Lower leg skin (tissue), 4 donors: Measurements from ENCODE around the gene CNOT6L. TPM values are rescaled to one million over a fixed set of nuclear protein-coding genes. Genes with fewer than 3 reads are reported as not detected.

Experiments used
- DNase-seq, 2 donors: peaks; one replicate each; pipeline ENCODE4 v3.0.0-alpha.2; 2019; ENCODE audit warnings: low spot score in 2 of 2
- H3K4me3 ChIP-seq: fragments of 200-600 bp; sonication (generic); 2 replicates; pipeline ENCODE4 v1.5.1; 2017; ENCODE audit warnings: mild to moderate bottlenecking, low read depth; ENCODE audit not compliant: poor library complexity, severe bottlenecking
- POLR2A ChIP-seq, 2 donors: fragments of 450-650 bp; IDR thresholded peaks; one replicate each; pipeline ENCODE4 v1.6.1; 2016 to 2017; ENCODE audit warnings: antibody characterized with exemption in 2 of 2, mild to moderate bottlenecking in 1 of 2, moderate library complexity in 1 of 2
- WGBS, 2 donors: methylation state at CpG; one replicate each; pipeline ENCODE4 v1.1.5; 2018; 5-methylcytosine and 5-hydroxymethylcytosine counted together
- intact Hi-C: fragments of 100-400 bp; cut with DNase I; formaldehyde crosslinking; loops from one replicate; pipeline ENCODE4 v1.15.0; 2023; ENCODE audit warnings: low total_unique reads
- total RNA-seq, 4 donors: library from RNA; depleted of rRNA; stranded (reverse); fragments of >200 nt; gene quantifications; one replicate each; pipeline ENCODE4 v1.1.0, GENCODE V29; 2016
- TF ChIP-seq, protein P1 (sequence below), 3 donors: fragments of 450-650 bp; IDR thresholded peaks; one replicate each; pipeline ENCODE4 v1.5.1; 2016; ENCODE audit warnings: antibody characterized with exemption in 3 of 3, mild to moderate bottlenecking in 3 of 3, moderate library complexity in 2 of 3

CNOT6L gene
- total RNA-seq, 4 donors from 2014 or later: 27.7 to 35.5 (median 33.0) TPM

GRCh38 chr4:77701121-77701520 lies 118.0 kb downstream of the CNOT6L start:
- DNase-seq: no peak
- WGBS, 2 donors: 83 to 84% methylated on average over 2 of the region's 2 CpGs
- no peak overlapping the region for H3K4me3 ChIP-seq
- intact Hi-C loops: no loop called here
- TF ChIP-seq, protein P1, sequence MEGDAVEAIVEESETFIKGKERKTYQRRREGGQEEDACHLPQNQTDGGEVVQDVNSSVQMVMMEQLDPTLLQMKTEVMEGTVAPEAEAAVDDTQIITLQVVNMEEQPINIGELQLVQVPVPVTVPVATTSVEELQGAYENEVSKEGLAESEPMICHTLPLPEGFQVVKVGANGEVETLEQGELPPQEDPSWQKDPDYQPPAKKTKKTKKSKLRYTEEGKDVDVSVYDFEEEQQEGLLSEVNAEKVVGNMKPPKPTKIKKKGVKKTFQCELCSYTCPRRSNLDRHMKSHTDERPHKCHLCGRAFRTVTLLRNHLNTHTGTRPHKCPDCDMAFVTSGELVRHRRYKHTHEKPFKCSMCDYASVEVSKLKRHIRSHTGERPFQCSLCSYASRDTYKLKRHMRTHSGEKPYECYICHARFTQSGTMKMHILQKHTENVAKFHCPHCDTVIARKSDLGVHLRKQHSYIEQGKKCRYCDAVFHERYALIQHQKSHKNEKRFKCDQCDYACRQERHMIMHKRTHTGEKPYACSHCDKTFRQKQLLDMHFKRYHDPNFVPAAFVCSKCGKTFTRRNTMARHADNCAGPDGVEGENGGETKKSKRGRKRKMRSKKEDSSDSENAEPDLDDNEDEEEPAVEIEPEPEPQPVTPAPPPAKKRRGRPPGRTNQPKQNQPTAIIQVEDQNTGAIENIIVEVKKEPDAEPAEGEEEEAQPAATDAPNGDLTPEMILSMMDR (IDR thresholded peaks at IDR 0.05): no peak
- TF ChIP-seq POLR2A (IDR thresholded peaks at IDR 0.05): no peak

GRCh38 chr4:77699731-77700210 lies 119.4 kb downstream of the CNOT6L start:
- WGBS, 2 donors: 35 to 43% methylated on average over 3 of the region's 3 CpGs
- no peak overlapping the region for H3K4me3 ChIP-seq
- no peak for DNase-seq
- intact Hi-C loops: no loop called here
- TF ChIP-seq POLR2A (IDR thresholded peaks at IDR 0.05): no peak
- TF ChIP-seq, protein P1 (IDR thresholded peaks at IDR 0.05): no peak

DNA sequence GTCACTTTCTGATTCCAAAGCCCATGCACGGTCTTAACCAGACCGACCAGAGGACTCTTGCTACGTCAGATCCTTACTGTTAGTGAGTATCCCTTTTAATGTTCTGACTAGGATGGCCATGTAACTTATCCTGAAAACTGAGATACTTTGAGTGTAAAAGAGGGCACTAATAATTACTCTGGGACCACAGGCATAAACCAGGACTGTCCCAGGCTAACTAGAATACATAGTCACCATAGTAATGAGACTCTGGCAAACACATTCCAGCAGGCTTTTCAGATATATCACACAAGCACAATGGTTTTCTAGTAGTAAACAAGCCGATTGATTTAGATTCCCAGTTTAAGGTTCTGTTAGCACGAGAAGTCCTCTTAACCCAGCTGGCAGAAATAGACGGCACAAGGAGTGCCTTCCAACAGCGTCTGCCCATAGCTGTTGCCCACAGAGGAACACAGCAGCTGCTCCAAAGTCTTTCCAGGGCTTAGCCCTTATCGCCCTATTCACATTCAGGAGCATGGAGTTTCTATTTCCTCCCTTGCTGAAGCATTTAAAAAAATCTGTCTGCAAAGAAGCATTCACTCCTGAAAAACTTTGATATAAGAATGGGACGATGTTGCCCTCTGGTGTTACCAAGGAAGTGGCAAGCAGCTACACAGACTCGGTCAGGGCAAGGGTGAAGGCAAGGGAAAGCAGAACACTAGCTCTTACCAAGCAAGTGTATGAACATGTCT lies 121.1 kb downstream of the CNOT6L start:
- H3K4me3 ChIP-seq: no peak overlapping the region
- intact Hi-C loops: no loop called here
- no peak for TF ChIP-seq POLR2A (IDR thresholded peaks at IDR 0.05)
- TF ChIP-seq, protein P1 (IDR thresholded peaks at IDR 0.05): no peak
- DNase-seq: no peak
- WGBS, 2 donors: 54 to 64% methylated on average over 10 of the region's 10 CpGs

- H3K4me3 ChIP-seq: no peak overlapping the region
- intact Hi-C loops: no loop called here
- TF ChIP-seq POLR2A (IDR thresholded peaks at IDR 0.05): no peak
- TF ChIP-seq, protein P1 (IDR thresholded peaks at IDR 0.05): no peak
- no peak for DNase-seq
- WGBS, 2 donors: 85 to 88% methylated on average over 2 of the region's 2 CpGs
These were observed 123.4 kb downstream of the CNOT6L start for GRCh38 chr4:77695774-77696173.

GRCh38 chr4:77692847-77693432 lies 126.2 kb downstream of the CNOT6L start:
- TF ChIP-seq, protein P1 (IDR thresholded peaks at IDR 0.05): no peak
- no peak for TF ChIP-seq POLR2A (IDR thresholded peaks at IDR 0.05)
- 95 to 97% methylated on average over 5 of the region's 5 CpGs for WGBS, 2 donors

More at GRCh38 chr4:77692847-77693432, 126.2 kb downstream of the CNOT6L start:
- intact Hi-C loops: no loop called here
- H3K4me3 ChIP-seq: no peak overlapping the region
- no peak for DNase-seq
